ENCODE results near the gene TMTC1. TPM values are rescaled to one million over a fixed set of nuclear protein-coding genes. Genes with fewer than 3 reads are reported as not detected.

TMTC1 gene
- total RNA-seq, 1 donor from 2014 or later: 1.4 TPM

DNA sequence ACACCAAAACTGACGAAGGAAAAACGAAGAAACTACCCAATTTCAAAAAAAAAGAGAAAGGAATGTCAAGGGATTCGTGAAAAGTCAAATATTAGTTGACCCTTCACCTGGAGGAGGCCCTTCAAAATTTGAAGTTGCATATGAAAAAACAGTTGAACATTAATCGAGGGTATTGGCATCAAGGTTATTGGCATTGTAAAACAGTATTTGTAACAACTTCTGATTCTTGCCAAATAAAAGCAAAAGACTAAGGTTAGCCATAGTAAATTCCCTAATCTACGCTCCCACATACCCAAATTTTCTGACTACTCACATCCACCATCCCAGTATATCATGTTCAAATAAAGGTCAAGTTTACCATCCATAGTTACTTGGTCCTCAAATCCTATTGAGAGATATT, 118.6 kb downstream of the TMTC1 start:
- Mint-ChIP-seq H3K9me3 (ENCODE audit: unreplicated experiment) (no peaks in the 10 kb centered on the region), H3K36me3 (ENCODE audit: unreplicated experiment) (no peaks in the 10 kb centered on the region), H3K4me1 (ENCODE audit: low read depth, unreplicated experiment) (no peaks in the 10 kb centered on the region), H3K4me3 (ENCODE audit: unreplicated experiment) (no peak overlapping the region), H3K27ac (ENCODE audit: unreplicated experiment) (no peak overlapping the region), H3K27me3 (ENCODE audit: unreplicated experiment) (no peaks in the 10 kb centered on the region)
- TF ChIP-seq, protein P1, sequence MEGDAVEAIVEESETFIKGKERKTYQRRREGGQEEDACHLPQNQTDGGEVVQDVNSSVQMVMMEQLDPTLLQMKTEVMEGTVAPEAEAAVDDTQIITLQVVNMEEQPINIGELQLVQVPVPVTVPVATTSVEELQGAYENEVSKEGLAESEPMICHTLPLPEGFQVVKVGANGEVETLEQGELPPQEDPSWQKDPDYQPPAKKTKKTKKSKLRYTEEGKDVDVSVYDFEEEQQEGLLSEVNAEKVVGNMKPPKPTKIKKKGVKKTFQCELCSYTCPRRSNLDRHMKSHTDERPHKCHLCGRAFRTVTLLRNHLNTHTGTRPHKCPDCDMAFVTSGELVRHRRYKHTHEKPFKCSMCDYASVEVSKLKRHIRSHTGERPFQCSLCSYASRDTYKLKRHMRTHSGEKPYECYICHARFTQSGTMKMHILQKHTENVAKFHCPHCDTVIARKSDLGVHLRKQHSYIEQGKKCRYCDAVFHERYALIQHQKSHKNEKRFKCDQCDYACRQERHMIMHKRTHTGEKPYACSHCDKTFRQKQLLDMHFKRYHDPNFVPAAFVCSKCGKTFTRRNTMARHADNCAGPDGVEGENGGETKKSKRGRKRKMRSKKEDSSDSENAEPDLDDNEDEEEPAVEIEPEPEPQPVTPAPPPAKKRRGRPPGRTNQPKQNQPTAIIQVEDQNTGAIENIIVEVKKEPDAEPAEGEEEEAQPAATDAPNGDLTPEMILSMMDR (IDR thresholded peaks at IDR 0.05; ENCODE audit: partially characterized antibody, unreplicated experiment): no peak
- no peak for DNase-seq

DNA sequence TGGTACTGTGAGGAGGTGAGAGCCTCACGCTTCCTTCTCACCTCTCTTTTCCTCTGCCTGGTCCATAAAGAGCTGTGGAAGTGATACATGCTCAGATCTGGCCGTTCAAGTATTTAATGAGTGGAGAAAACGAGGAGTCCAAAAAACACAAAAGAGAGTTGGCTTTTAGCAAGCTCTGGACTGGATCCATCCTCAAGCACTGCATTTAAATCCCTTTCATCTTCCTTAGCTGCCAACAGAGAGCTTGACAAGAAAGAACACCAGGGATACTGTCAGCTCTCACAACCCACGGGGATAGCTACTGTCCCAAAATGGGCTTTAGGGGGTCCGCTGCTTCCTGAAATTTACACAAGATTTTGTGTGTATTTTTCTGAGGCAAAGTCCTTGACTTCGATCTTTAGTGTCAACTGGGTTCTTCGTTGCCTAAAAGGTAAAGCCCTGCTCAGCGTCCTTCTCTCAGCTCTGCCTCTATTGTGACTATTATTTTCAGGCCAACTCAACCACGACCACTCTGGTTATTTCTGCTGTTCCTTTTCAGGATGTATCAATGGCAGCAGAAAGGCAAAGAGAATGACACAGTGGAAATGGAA, 120.9 kb downstream of the TMTC1 start:
- H3K27me3 Mint-ChIP-seq (ENCODE audit: unreplicated experiment): no peaks in the 10 kb centered on the region
- no peaks in the 10 kb centered on the region for H3K36me3 Mint-ChIP-seq (ENCODE audit: unreplicated experiment)
- DNase-seq: no peak
- H3K4me3 Mint-ChIP-seq (ENCODE audit: unreplicated experiment): no peak overlapping the region
- TF ChIP-seq, protein P1 (IDR thresholded peaks at IDR 0.05; ENCODE audit: partially characterized antibody, unreplicated experiment): no peak
- no peak overlapping the region for H3K27ac Mint-ChIP-seq (ENCODE audit: unreplicated experiment)
- H3K9me3 Mint-ChIP-seq (ENCODE audit: unreplicated experiment): no peaks in the 10 kb centered on the region
- no peaks in the 10 kb centered on the region for H3K4me1 Mint-ChIP-seq (ENCODE audit: low read depth, unreplicated experiment)

DNA sequence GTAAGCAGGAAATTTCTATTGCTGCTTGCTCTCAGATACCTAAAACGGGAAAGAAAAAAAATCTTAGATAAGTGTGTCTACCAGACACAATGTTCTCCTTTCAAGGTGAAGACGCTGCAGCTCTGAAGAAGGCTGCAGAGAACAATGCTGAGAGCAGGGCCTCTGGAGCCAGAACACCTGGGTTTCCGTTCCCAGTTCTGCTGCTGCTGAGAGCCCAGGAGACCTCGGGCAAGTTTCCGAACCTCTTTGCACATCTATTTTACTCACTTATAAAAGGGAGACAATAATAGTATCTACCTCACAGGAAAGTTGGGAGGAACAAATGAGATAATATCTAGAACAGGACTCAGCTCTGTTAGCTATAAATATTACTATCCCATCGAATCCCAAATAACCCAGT, 122.9 kb downstream of the TMTC1 start:
- Mint-ChIP-seq H3K36me3 (ENCODE audit: unreplicated experiment) (no peaks in the 10 kb centered on the region), H3K4me1 (ENCODE audit: low read depth, unreplicated experiment) (peaks cover 6% of the 10 kb centered on the region), H3K9me3 (ENCODE audit: unreplicated experiment) (no peaks in the 10 kb centered on the region), H3K27ac (ENCODE audit: unreplicated experiment) (no peak overlapping the region), H3K4me3 (ENCODE audit: unreplicated experiment) (no peak overlapping the region), H3K27me3 (ENCODE audit: unreplicated experiment) (no peaks in the 10 kb centered on the region)
- DNase-seq: no peak
- TF ChIP-seq, protein P1 (IDR thresholded peaks at IDR 0.05; ENCODE audit: partially characterized antibody, unreplicated experiment): no peak

DNA sequence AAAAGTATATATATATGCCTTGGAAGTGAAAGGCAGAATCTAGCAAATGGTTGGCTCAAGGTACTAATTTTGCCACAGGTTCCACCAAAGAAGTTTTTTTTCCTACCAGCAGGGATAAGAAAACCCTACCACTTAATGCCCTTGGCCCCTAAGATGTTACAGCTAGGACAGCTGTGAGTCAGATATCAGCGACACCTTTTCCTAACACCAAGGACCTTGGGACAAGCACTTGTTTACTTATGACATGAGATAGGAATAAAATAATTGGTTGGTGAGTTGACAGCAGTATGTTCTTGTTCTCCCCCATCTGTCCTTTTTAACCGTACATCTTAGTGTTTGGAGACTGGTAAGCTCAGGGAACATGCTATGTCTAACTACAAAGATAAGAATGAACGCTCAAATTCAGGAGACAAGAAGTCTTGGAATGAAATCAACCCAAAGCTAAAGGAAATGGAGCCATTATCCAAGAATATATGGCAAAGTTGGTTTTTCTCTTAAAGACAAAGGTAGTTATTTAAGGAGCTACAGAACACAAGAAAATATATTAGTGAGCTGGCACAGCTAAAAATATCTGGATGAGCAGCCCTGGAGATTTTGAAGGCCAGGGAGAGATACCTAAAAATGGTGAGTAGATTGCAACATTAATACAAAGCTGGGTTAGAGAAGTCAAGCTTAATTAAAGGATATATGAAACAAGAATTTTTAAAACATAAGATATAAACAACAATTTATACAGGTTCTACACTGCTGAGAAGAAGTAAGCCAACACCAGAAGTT, 126.8 kb downstream of the TMTC1 start:
- TF ChIP-seq, protein P1 (IDR thresholded peaks at IDR 0.05; ENCODE audit: partially characterized antibody, unreplicated experiment): no peak
- Mint-ChIP-seq H3K27me3 (ENCODE audit: unreplicated experiment) (no peaks in the 10 kb centered on the region), H3K27ac (ENCODE audit: unreplicated experiment) (no peak overlapping the region), H3K36me3 (ENCODE audit: unreplicated experiment) (no peaks in the 10 kb centered on the region), H3K9me3 (ENCODE audit: unreplicated experiment) (no peaks in the 10 kb centered on the region), H3K4me3 (ENCODE audit: unreplicated experiment) (no peak overlapping the region), H3K4me1 (ENCODE audit: low read depth, unreplicated experiment) (peaks cover 7% of the 10 kb centered on the region)
- DNase-seq: no peak

DNA sequence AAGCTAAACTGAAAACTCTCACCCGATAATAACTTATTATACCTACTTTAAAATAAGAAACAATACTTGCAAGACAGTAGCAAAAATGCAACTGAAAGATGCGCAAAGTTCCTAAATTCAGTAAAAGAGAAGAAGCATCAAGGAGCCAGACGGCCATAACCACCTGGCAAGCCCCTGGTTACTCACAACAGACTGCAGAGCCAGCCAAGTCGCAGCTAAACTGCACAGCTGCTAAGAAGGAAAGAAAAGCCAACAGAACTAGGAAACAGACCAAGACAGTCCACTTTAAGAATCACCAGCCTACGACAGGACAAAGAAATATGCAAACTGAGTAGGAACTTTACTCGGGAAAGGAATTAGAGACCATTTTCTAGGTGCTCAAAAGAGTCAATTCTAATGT, 127.9 kb downstream of the TMTC1 start:
- TF ChIP-seq, protein P1 (IDR thresholded peaks at IDR 0.05; ENCODE audit: partially characterized antibody, unreplicated experiment): no peak
- H3K9me3 Mint-ChIP-seq (ENCODE audit: unreplicated experiment): no peaks in the 10 kb centered on the region
- no peak for DNase-seq
- H3K4me1 Mint-ChIP-seq (ENCODE audit: low read depth, unreplicated experiment): peaks cover 7% of the 10 kb centered on the region
- no peak overlapping the region for H3K27ac Mint-ChIP-seq (ENCODE audit: unreplicated experiment)
- no peaks in the 10 kb centered on the region for H3K36me3 Mint-ChIP-seq (ENCODE audit: unreplicated experiment)
- no peaks in the 10 kb centered on the region for H3K27me3 Mint-ChIP-seq (ENCODE audit: unreplicated experiment)
- no peak overlapping the region for H3K4me3 Mint-ChIP-seq (ENCODE audit: unreplicated experiment)

All from glutamatergic neuron (in vitro differentiated cells).